ENCODE data around the gene TTC7B.
"Not testable (repeated sequence)": the region's sequence is repeated elsewhere in the genome, so short reads cannot be mapped to it uniquely, and the experiment has no call there.

TTC7B gene

DNA sequence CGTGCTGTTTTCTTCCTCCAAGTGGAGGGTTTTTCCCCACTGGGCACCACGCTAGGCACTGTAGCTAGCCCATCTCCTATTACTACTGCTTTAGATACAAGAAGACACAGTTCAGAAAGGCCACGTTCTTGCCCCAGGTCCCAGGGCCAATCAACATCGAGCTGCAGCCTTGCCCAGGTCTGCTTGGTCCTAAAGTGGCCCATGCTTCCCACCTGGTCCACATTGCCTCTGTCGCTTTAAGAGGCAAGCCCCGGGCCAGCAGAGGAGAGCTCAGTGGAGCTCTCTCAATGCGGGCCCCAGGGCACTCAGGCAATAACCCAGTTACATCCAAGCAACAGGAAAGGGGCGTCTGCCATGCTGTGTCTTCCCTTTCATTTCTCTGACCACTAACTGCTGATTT lies 271.3 kb downstream of the TTC7B start:
- DNase-seq (ENCODE audit: low spot score), result no peak

DNA sequence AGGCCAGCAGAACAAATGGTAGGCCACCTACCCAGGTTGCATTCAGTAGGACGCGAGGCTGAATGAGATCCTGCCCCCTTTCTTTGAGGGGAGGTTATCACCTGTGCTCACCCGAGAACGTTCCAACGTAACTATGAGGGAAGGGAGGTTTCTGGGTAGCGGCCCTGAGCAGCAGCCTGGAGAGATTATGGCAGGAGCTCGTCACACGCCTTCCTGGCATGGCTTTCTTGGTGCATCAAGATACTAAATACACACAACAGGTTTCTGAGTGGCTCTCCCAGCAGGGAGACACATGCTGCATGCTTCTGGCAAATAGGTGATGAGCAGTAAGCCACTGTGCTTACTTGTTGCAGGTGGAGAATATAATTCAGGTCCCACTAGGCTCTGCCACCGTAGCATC lies 271.7 kb downstream of the TTC7B start:
- DNase-seq (ENCODE audit: low spot score), result no peak

DNA sequence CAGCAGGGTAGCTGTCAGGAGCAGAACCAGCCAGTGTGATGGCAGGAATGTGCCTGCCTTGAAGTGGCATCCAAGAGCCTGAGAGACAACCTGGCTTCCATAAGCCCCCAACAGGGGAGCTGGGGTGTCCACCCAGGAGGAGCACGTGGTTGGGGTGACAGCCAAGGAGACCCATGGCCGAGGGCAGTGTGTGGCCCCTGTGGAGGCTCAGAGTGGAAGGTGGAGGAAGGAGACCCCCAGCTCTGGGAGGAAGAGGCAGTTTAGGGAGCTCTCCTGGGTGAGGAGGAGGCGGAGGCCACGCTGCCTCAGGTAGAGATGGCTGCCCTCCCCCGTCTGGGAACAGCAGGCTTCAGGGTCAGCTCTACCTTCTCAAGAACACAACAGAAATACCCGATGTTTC lies 272.4 kb downstream of the TTC7B start:
- no peak for DNase-seq (ENCODE audit: low spot score)

DNA sequence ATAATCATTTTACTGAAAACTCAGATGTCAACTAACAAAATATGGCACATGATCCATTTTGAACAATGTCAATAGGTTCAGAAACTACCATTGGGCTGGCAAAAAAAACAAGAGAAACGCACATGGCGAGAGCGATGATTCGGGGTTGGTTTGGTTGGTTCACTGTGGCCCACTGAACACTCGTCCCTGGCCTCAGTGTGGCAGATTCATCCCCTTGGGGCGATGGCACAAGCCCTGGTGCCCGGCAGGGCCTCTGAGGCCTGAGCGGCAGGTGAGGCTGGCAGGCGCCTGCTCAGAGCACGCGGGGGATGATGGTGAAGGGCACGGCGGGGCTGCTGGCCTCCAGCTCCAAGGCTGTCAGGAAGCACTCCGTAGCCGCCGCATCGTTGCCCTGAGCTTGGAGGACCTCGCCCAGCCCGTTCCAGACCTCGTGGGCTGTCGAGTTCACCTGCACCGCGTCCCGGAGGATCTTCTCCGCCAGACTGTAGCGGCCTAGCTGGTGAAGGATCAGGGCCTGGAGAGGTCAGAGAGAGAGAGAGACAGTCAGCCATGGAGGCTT lies 275.1 kb downstream of the TTC7B start:
- DNase-seq (ENCODE audit: low spot score), result no peak

DNA sequence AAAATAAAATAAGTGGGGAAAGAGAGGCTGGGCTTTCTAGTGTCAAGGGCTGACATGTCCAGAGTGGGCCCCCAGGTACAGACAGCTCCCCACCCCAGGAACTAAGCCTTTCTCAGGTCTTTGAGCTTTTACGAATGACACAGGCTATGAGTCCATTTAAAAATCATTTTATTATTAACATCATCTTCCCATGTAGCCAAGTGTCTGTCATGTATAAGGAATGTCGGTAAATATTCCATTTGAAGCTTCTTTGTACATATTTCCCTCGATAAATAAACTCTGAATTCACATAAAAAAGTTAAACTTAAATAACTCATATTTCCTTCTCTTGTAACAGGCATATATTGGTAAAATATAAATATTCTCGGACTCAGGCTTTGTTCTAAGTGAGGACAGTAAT lies 275.8 kb downstream of the TTC7B start:
- DNase-seq (ENCODE audit: low spot score), result no peak

DNA sequence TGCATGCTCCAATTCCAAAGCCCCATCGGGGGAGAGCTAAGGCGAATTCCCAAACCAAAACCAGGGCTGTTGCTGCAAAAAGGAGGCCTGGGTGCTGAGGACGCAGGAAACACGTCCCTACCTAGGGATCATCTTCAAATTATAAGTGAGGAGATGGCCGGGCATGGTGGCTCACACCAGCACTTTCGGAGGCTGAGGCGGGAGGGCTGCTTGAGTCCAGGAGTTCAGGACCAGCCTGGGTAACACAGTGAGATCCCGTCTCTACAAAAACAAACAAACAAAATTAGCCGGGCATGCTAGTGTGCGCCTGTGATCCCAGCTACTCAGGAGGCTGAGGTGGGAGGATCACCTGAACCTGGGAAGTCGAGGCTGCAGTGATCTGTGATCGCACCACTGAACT lies 276.2 kb downstream of the TTC7B start:
- no peak for DNase-seq (ENCODE audit: low spot score)

DNA sequence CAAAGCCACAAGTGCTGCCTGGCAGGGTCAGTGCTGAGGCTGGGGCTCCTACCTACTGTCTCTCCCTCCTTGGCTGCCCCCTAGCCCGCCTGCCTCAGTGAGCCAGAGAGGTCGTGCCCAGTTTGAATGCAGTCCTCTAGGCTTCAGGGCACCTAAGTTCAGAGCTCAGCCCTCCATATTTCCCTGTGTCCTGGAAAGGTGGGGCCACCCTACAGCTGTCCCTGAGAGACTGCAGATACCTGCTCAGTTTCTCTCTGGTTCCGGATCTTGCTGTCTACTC lies 276.8 kb downstream of the TTC7B start:
- DNase-seq (ENCODE audit: low spot score), result no peak

DNA sequence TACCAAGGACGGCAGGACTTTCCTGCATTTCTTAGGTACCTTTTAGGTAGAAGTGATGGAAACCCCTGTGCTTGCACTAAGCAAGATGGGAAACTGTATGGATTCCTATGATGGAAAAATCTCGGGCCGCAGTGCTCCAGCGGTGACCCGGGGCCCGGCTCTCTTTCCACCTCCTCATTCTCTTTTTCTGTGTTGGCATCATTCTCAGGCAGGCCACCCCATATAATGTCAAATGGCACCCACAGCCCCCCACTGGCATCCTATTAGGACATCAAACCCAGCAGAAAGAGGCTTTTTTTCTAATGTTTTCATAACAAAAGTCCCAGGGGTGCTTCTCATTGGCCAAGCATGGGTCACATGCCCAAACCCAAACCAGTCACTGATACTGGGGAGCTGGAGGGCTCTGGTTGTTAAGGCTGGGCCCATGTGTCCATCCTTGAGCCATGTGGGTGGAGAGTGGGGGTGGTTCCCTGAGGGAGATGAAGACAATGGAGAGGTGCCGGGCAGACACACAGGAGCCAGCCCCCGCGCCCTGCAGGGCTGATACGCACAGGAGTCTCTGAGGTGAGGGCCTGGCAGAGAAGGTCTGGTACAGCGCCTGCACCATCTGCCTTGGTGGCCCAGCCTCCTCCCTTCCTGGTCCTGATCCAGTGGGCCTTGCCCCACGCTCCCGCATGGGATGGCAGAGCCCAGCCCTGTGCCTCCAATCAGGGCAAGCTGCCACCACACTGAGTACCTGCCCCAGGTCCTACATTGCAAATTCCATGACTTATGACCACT lies 277.3 kb downstream of the TTC7B start:
- DNase-seq (ENCODE audit: low spot score), result no peak

DNA sequence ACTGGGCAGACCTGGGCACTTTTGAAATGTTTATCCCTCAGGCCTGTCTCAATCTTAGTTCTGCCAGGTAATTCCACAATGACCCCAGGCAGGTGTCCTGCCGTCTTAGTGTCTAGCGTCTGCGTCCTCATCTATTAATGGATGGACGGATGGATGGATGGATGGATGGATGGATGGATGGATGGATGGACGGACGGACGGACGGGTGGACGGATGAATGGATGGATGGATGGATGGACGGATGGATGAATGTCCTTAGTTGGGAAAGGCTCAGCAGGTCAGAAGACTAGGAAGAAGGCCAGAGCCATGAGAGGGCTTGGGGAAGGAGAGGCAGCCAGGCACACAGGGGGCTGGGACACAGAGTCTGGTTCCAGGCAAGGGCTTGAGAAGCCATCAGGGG lies 278.1 kb downstream of the TTC7B start:
- no peak for DNase-seq (ENCODE audit: low spot score)

DNA sequence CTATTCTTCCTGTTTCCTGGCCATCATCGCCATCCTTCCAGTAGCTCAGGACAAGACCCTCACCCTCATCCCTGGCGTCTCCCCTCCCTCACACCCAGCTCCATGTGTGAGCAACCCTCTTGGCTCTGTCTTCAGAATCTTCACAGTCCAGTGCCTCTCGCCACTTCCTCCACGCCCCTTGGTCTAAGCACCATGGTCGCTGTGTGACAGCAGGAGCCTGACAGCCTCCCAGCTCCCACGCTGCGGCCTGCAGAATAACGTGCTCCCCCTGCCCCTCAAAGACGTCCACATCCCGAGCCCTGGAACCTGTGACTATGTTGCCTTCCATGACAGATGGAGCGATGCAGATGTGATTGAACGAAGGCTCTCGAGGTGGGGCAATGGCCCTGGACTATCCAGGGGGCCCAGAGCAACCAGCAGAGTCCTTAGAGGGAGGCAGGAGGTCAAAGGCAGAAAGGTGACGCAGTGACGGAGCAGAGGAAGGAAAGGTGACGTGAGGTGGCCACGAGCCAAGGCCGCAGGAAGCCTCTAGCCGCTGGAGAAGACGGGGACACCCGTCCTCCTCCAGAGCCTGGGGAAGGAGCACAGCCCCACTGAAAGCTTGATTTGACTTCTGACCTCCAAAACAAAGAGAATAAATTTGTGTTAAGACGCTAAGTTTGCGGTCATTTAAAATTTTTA lies 279.6 kb downstream of the TTC7B start:
- no peak for DNase-seq (ENCODE audit: low spot score)

DNA sequence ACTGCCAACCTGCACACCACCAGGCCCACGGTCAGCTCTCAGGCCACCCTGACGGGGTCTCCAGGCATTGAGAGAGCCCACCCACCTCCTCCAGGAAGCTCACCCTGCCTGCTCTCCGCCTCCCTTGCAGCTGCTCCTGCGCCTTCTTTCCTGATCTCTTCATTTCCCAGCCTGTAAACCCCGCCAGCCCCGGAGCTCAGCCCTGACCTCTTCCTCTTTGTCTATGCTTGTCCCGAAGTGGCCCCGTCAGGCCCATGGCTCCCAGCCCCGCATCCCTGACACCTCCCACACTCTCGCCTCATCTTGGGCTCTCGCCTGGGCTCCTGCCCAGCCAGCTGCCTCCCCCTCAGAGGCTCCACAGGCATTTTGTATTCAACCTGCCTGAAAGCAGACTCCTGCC lies 280.1 kb downstream of the TTC7B start:
- DNase-seq (ENCODE audit: low spot score), result no peak

DNA sequence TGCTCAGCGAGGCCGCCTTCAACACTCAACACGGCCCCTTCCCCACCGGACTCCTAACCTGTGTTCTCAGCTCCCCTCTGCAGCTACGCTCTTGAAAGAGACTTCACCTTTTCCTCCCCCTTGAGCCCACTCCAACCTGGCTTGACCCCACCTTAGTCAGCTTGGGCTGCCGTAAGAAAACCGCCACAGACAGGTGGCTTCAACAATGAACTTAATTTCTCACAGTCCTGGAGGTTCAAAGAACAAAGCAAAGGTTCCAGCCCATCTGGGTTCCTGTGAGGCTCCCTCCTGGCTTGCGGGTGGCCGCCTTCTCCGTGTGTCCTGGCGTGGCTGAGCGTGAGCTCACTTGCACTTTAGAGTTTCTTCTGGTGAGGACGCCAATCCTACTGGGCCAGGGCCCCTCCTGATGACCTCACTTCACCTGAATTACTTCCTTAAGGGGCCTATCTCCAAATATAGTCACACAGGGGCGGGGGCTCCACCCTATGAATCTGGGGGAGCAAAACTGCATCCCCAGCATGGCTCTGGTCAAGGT lies 280.6 kb downstream of the TTC7B start:
- no peak for DNase-seq (ENCODE audit: low spot score)

DNA sequence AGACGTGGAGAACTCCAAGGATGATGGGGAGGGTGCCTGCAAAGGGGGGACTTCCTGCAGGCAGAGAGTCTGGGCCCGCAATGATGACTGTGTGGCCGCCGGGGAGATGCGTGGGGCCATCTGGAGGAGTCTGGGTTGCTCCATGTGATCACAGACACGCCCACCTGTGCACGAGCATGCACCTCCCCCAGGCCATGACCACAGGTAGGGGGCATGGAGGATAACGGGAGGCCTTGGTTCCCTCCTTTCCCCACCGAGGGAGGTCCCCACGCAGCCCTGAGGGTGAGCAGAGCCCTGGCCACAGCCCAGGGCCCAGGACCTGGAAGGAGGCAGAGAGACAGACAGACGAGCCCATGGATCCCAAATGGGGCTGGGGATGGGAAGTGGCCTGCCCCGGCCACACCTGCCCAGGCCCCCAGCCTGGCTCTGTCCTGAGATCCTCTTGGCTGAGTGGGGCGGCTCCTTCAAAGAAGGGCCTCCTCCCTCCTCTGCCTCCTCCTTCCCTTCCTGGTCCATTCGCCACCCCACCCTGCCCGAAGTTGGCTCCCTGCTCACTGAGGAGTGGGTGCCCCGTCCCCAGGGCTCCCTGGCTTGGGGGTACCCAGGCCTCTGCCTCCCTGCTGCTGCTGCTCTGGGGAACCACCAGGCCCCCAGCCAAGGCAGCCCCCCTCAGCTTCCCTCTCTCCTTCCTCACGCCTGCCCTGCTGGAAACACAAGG lies 281.2 kb downstream of the TTC7B start:
- no peak for DNase-seq (ENCODE audit: low spot score)

DNA sequence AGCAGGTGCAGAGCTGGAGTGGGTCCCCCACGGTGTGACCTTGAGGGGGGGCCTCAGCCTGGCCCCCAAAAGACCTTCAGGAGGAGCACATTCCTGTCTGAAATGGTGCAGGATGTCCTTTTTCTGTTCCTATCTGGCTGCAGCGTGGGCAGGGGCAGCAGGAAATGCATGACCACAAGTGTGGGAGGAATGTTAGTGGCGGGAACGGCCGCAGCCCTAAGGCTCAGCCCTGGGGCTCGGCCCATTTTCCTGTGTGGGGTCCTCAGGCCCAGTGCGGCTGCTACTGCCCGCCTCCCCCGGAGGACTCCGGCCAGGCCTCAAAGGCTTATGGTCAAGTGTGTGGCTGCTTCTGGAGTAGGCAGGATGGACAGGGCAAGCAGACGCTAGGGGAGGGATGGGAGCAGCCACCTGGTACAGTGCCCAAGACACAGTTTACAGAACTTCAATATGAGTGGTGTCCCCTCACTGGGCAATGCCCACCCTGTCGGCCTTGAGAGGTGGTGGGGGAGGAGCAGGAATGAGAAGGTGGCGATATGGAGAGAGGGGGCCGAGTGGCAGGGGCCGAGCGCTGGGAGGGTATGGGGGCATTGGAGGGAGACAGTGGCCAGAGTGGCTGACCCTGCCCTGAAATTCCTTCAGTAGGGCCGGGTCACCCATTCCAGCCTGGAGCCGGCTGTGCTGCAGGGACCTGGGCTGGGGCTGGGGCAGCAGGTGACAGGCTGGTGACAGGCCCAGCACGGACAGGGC lies 282.0 kb downstream of the TTC7B start:
- no peak for DNase-seq (ENCODE audit: low spot score)

DNA sequence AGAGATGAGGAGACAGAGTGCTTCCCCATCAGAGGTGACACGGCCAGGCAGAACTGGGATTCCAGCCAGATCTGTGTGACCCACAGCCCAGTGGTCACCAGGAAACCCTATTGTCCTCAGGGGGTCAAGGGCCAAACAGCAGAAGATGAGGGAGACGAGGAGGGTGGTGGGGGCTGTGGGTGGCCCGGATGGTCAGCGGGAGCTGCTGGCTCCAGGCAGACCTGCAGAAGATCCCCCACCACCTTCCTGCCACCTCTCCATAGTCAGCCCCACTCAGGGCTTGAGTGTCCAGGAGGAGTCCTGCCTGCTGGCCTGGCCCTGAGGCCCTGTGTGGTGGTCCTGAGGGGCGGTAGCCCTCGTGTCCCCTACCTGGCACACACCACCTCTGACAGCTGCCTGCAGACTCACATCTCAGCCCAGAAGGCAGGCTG lies 282.6 kb downstream of the TTC7B start:
- DNase-seq (ENCODE audit: low spot score), result no peak

DNA sequence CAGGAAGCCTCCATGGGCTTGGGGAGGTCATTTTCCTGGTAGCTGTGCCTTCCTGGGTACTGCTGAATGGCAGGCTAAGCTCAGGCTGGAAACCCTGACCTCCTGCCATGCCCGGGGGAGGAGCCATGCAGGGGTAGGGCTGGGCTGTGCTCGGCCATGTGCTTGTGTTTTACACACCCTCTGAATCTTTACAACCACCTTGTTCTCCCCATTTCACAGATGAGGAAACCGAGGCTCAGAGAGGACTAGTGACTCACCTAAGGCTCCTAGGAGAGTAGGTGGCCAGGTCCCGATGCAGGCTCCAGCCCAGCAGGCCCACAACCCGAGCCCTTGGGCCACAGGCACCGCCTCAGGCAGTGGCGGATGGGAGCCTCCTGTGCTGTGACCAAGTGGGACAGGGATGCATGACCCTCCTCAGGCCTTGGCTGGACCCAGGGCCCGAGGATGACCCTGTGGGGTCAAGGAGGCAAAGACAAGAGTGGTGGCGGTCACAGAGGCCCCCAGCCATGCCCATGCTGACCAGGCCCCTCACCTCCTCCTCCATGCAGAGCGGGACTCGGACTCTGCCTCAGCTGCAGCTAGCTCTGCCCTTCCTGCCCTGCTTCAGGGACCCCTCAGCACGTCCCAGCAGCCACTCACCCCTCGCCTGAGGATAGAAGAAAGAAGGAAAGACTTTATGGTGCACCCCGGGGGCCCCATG lies 283.3 kb downstream of the TTC7B start:
- DNase-seq (ENCODE audit: low spot score), result no peak

DNA sequence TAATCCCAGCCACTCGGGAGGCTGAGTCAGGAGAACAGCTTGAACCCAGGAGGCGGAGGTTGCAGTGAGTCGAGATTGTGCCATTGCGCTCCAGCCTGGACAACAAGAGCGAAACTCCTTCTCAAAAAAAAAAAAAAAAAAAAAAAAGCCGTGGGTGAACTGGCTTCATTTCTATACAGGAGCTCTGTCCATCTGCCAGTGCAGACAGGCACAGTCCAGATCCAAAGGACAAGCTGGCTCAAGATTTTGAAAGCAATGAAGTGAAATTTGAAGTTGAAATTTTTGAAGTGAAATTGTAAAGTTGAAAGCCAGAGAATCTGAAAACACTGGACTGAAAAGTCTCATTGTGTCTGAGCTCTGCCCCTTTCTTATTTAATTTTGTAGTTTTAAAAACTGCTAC lies 284.7 kb downstream of the TTC7B start:
- no peak for DNase-seq (ENCODE audit: low spot score)

DNA sequence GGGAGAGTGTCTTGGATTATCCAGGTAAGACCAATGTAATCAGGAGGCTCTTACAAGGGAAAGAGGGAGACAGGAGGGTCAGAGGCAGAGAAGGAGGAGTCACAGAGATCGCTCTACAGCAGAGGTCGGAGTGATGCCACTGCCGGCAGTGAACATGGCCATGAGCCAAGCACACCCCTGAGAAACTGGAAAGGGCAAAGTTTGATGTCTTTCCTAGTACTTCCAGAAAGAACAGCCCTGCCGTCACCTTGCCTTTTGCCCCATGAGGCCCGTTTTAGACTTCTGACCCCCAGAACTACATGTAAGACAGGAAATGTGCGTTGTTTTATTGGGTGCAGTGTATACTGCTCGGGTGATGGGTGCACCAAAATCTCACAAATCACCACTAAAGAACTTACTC lies 285.7 kb downstream of the TTC7B start:
- DNase-seq (ENCODE audit: low spot score), result no peak

DNA sequence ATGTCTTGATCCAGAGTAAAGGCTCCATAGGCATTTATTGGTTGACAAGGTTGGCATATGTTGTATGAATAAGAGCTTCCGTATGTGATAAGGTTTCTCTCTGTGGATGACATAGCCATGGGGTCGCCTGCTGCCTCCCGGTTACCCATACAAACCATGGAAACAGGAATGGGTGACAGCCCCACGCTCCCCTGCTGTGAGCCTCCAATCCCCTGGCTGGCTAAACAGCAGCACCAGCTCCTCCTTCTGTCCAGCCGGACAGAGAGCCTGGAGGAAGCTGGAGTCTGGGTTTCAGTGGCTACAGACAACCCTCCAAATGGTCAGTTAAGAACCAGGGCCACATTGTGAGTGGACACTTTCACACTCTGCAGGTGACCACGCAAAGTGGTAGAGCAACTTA lies 288.3 kb downstream of the TTC7B start:
- DNase-seq (ENCODE audit: low spot score), result no peak

DNA sequence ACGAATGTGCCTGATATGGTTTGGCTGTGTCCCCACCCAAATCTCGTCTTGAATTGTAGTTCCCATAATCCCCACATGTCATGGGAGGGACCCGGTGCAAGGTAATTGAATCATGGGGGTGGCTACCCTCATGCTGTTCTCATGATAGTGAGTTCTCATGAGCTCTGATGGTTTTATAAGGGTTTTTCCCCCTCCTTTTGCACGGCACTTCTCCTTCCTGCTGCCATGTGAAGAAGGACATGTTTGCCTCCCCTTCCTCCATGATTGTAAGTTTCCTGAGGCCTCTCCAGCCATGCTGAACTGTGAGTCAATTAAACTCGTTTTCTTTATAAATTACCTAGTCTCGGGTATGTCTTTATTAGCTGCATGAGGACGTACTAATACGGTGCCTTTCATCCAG lies 289.7 kb downstream of the TTC7B start:
- DNase-seq (ENCODE audit: low spot score), result not testable (repeated sequence)

DNA sequence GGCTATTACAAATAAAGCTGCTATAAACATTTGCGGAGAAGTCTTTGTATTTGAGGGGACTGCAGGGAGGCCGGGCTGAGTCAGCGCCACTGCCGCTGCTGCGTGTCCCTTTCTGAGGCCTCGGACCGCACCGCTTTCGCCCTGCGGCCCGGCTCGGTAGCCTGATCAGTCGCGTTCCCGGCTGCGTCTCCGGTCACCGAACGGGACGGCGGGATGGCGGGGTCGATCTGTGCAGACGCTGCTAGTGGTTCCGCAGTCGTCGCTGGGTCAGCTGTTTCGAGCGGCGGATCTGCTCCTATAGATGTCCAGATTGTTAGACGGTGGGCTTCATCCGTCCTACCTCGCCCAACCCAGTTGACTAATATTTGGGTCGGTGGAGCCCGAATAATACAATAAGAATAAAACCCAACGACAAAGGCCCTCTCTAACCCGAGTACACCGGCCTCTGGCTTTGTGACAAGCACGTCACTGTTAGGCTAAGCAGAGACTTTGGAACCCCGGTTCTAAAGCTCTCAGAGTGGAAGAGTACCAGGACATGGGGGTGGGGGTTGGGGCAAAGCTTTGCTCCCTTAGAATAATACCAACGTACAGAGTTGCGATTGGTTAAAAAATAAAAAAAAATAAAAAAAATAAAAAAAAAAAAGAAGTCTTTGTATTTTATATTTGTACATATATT lies 290.7 kb downstream of the TTC7B start:
- not testable (repeated sequence) for DNase-seq (ENCODE audit: low spot score)
